Neural progenitor cell (in vitro differentiated cells): Measurements from ENCODE around the gene PCNX1. TPM values are rescaled to one million over a fixed set of nuclear protein-coding genes. Genes with fewer than 3 reads are reported as not detected.

Source experiments
- DNase-seq: peaks from one replicate; pipeline ENCODE4 v3.0.0-alpha.2; 2016; ENCODE audit warnings: low spot score
- H2AFZ ChIP-seq: fragments of 200-600 bp; sonication (generic); replicated peaks from 2 replicates; pipeline ENCODE4 v1.6.1; 2016; ENCODE audit warnings: antibody characterized with exemption
- H3F3A ChIP-seq: fragments of 200-600 bp; sonication (generic); 2 replicates; pipeline ENCODE4 v1.6.1; 2016; ENCODE audit warnings: antibody characterized with exemption, low read depth
- H3K27ac ChIP-seq: fragments of 200-600 bp; sonication (generic); 2 replicates; pipeline ENCODE4 v1.5.1; 2016; ENCODE audit warnings: mild to moderate bottlenecking
- H3K27me3 ChIP-seq: fragments of 200-600 bp; sonication (generic); 2 replicates; pipeline ENCODE4 v1.6.1; 2016; ENCODE audit warnings: mild to moderate bottlenecking, moderate library complexity
- H3K36me3 ChIP-seq: fragments of 200-600 bp; sonication (generic); 2 replicates; pipeline ENCODE4 v1.5.1; 2016
- H3K4me1 ChIP-seq: fragments of 200-600 bp; sonication (generic); 2 replicates; pipeline ENCODE4 v1.6.1; 2016; ENCODE audit warnings: mixed run types
- H3K4me2 ChIP-seq: fragments of 200-600 bp; sonication (generic); 2 replicates; pipeline ENCODE4 v1.6.1; 2016
- H3K4me3 ChIP-seq: fragments of 200-600 bp; sonication (generic); 2 replicates; pipeline ENCODE4 v1.5.1; 2016
- H3K79me2 ChIP-seq: fragments of 200-600 bp; sonication (generic); 2 replicates; pipeline ENCODE4 v1.6.1; 2016; ENCODE audit warnings: low read depth
- H3K9ac ChIP-seq: fragments of 200-600 bp; sonication (generic); 2 replicates; pipeline ENCODE4 v1.6.1; 2016
- H3K9me3 ChIP-seq: fragments of 200-600 bp; sonication (generic); 2 replicates; pipeline ENCODE4 v1.5.1; 2016; ENCODE audit warnings: low read depth
- H4K20me1 ChIP-seq: fragments of 200-600 bp; sonication (generic); 2 replicates; pipeline ENCODE4 v1.6.1; 2016; ENCODE audit warnings: low read depth
- H3K27ac Mint-ChIP-seq: 3 replicates; pipeline ENCODE4 v1.8.0; 2021; ENCODE audit warnings: mixed read lengths
- H3K27me3 Mint-ChIP-seq: 2 replicates; pipeline ENCODE4 v1.8.0; 2022; ENCODE audit warnings: low read depth, mild to moderate bottlenecking, inconsistent platforms, moderate library complexity, mixed read lengths; ENCODE audit not compliant: insufficient read depth
- H3K36me3 Mint-ChIP-seq: 3 replicates; pipeline ENCODE4 v1.8.0; 2021; ENCODE audit warnings: mixed read lengths
- H3K4me1 Mint-ChIP-seq: 3 replicates; pipeline ENCODE4 v1.8.0; 2021; ENCODE audit warnings: mixed read lengths
- H3K4me3 Mint-ChIP-seq: 3 replicates; pipeline ENCODE4 v1.8.0; 2021; ENCODE audit warnings: mild to moderate bottlenecking, moderate library complexity, mixed read lengths
- H3K9me3 Mint-ChIP-seq: 3 replicates; pipeline ENCODE4 v1.8.0; 2020; ENCODE audit warnings: mixed read lengths
- CTCF ChIP-seq: fragments of 200-600 bp; sonication (generic); IDR thresholded peaks from 2 replicates; pipeline ENCODE4 v1.5.1; 2017; ENCODE audit warnings: antibody characterized with exemption, mild to moderate bottlenecking
- EZH2 ChIP-seq: fragments of 200-600 bp; sonication (generic); IDR thresholded peaks from 2 replicates; pipeline ENCODE4 v1.6.1; 2017; ENCODE audit warnings: antibody characterized with exemption, mild to moderate bottlenecking, moderate library complexity
- EZH2phosphoT487 ChIP-seq: fragments of 200-600 bp; sonication (generic); IDR thresholded peaks from 2 replicates; pipeline ENCODE4 v1.6.1; 2017; ENCODE audit warnings: antibody characterized with exemption
- total RNA-seq: library from RNA; depleted of rRNA; stranded (reverse); fragments of >200 nt; gene quantifications from 2 replicates; pipeline ENCODE4 v1.2.3, GENCODE V29; 2015; ENCODE audit warnings: low replicate concordance

The PCNX1 gene
- total RNA-seq, 1 donor from 2014 or later: 48.6 TPM

DNA sequence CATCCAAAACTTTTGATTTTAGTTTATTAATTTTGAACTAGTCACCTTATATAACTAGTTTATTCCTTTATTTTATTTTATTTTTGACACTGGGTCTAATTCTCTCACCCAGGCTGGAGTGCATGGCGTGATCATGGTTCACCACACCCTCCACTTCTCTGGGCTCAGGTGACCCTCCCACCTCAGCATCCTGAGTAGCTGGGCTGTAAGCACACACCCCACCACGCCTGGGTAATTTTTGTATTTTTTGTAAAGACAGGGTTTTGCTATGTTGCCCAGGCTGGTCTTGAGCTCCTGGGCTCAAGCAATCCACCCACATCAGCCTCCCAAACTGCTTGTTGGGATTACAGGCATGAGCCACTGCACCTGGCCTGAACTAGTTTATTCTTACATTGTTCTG, 17.3 kb downstream of the PCNX1 start:
- Histone ChIP-seq H3K4me2 (no peak overlapping the region), H3K79me2 (peaks cover 100% of the 10 kb centered on the region), H4K20me1 (peaks cover 98% of the 10 kb centered on the region), H3K36me3 (no peaks in the 10 kb centered on the region), H3K4me1 (peaks cover 7% of the 10 kb centered on the region), H3K9me3 (no peaks in the 10 kb centered on the region), H3K4me3 (no peak overlapping the region), H3F3A (no peaks in the 10 kb centered on the region), H3K27ac (no peak overlapping the region), H3K27me3 (no peaks in the 10 kb centered on the region), H3K9ac (no peak overlapping the region), H2AFZ (no peak overlapping the region)
- Mint-ChIP-seq H3K27me3 (no peaks in the 10 kb centered on the region), H3K4me3 (no peak overlapping the region), H3K36me3 (no peaks in the 10 kb centered on the region), H3K27ac (no peak overlapping the region), H3K4me1 (peaks cover 10% of the 10 kb centered on the region), H3K9me3 (no peaks in the 10 kb centered on the region)
- TF ChIP-seq EZH2 (no peak), EZH2phosphoT487 (no peak), CTCF (no peak)
- no peak for DNase-seq

DNA sequence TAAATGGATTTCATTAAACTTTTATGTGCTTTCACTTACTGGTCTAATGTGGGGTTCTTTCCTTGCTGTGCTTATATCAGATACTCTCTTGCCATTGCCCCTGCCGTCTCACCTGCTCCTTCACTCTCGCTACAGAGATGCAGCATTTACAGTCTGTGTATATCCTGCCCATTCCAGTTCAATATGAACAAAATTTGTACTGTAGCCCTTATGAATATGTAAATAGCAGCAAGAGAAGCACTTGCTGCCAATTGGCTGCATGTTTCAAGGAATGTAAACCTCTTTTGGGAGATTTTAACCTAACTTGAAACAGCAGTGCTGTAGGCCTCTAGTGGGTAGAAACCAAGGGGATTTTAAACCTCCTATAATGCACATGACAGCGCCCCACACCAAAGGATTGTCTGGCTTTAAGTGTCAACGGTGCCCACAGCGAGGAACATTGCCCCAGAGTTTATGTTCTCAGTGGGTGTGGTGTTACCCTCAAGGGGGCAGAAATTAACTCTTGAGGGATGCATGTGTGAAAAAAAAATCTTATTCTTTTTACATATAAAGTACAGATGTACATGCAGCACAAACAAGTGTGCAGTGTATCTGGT, 19.1 kb downstream of the PCNX1 start:
- Histone ChIP-seq H3K27ac (no peak overlapping the region), H3K4me2 (no peak overlapping the region), H3K36me3 (no peaks in the 10 kb centered on the region), H3K4me1 (no peaks in the 10 kb centered on the region), H3K9ac (no peak overlapping the region), H3K4me3 (no peak overlapping the region), H3K79me2 (peaks cover 100% of the 10 kb centered on the region), H2AFZ (no peak overlapping the region), H3K9me3 (no peaks in the 10 kb centered on the region), H3K27me3 (no peaks in the 10 kb centered on the region), H3F3A (no peaks in the 10 kb centered on the region), H4K20me1 (peaks cover 98% of the 10 kb centered on the region)
- Mint-ChIP-seq H3K27ac (no peak overlapping the region), H3K36me3 (no peaks in the 10 kb centered on the region), H3K27me3 (peaks cover 2% of the 10 kb centered on the region), H3K4me3 (no peak overlapping the region), H3K4me1 (peaks cover 4% of the 10 kb centered on the region), H3K9me3 (no peaks in the 10 kb centered on the region)
- no peak for TF ChIP-seq EZH2phosphoT487
- no peak for TF ChIP-seq CTCF
- no peak for TF ChIP-seq EZH2
- no peak for DNase-seq

GRCh38 chr14:70931008-70931407, 23.7 kb downstream of the PCNX1 start:
- Mint-ChIP-seq H3K4me1 (peaks cover under 1% of the 10 kb centered on the region), H3K4me3 (no peak overlapping the region), H3K9me3 (peaks cover under 1% of the 10 kb centered on the region), H3K36me3 (peaks cover 8% of the 10 kb centered on the region), H3K27me3 (peaks cover 2% of the 10 kb centered on the region), H3K27ac (no peak overlapping the region)
- H3K4me2 ChIP-seq: no peak overlapping the region
- no peaks in the 10 kb centered on the region for H3K9me3 ChIP-seq
- TF ChIP-seq EZH2: no peak
- no peaks in the 10 kb centered on the region for H3K27me3 ChIP-seq
- peaks cover 100% of the 10 kb centered on the region for H3K79me2 ChIP-seq
- no peak overlapping the region for H3K4me3 ChIP-seq
- no peak overlapping the region for H3K27ac ChIP-seq
- peaks cover 77% of the 10 kb centered on the region for H4K20me1 ChIP-seq
- no peak overlapping the region for H2AFZ ChIP-seq
- H3F3A ChIP-seq: no peaks in the 10 kb centered on the region
- H3K36me3 ChIP-seq: no peaks in the 10 kb centered on the region
- no peak overlapping the region for H3K9ac ChIP-seq
- H3K4me1 ChIP-seq: no peaks in the 10 kb centered on the region
- DNase-seq: no peak

GRCh38 chr14:70934084-70934483, 26.8 kb downstream of the PCNX1 start:
- H3K4me3 ChIP-seq: no peak overlapping the region
- no peak overlapping the region for H3K9ac ChIP-seq
- TF ChIP-seq EZH2phosphoT487 (no peak), CTCF (no peak), EZH2 (no peak)
- no peak overlapping the region for H3K27ac ChIP-seq
- Mint-ChIP-seq H3K4me1 (no peaks in the 10 kb centered on the region), H3K36me3 (peaks cover 14% of the 10 kb centered on the region), H3K9me3 (peaks cover 25% of the 10 kb centered on the region), H3K27ac (no peak overlapping the region), H3K4me3 (no peak overlapping the region), H3K27me3 (peaks cover 2% of the 10 kb centered on the region)
- H3K9me3 ChIP-seq: no peaks in the 10 kb centered on the region
- no peak overlapping the region for H2AFZ ChIP-seq
- DNase-seq: no peak
- peaks cover 99% of the 10 kb centered on the region for H3K79me2 ChIP-seq
- H3K27me3 ChIP-seq: no peaks in the 10 kb centered on the region
- peaks cover 46% of the 10 kb centered on the region for H4K20me1 ChIP-seq
- H3K4me1 ChIP-seq: no peaks in the 10 kb centered on the region
- H3K4me2 ChIP-seq: no peak overlapping the region
- no peaks in the 10 kb centered on the region for H3F3A ChIP-seq
- no peaks in the 10 kb centered on the region for H3K36me3 ChIP-seq
